ENCODE results near the gene LEPROT.

Gene LEPROT

DNA sequence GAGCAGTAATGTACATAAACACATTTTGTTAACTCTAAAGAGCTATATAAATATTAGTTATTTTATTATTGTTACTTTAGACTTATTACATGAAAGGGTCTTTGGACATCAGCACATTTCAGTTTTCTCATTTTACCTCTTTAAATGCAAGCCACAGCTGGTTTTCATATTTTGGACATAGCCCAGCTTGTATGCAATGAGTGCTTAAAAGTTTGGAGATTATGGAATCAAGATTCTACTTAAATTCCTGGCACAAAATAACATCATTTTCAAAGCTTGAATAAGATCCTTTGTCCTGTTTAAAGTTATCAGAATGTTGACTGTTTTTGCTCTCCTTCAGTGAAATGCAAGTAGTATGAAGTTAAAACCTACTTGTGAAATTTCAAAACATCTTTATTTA, 15.5 kb upstream of the LEPROT start:
- TF ChIP-seq, protein P1, sequence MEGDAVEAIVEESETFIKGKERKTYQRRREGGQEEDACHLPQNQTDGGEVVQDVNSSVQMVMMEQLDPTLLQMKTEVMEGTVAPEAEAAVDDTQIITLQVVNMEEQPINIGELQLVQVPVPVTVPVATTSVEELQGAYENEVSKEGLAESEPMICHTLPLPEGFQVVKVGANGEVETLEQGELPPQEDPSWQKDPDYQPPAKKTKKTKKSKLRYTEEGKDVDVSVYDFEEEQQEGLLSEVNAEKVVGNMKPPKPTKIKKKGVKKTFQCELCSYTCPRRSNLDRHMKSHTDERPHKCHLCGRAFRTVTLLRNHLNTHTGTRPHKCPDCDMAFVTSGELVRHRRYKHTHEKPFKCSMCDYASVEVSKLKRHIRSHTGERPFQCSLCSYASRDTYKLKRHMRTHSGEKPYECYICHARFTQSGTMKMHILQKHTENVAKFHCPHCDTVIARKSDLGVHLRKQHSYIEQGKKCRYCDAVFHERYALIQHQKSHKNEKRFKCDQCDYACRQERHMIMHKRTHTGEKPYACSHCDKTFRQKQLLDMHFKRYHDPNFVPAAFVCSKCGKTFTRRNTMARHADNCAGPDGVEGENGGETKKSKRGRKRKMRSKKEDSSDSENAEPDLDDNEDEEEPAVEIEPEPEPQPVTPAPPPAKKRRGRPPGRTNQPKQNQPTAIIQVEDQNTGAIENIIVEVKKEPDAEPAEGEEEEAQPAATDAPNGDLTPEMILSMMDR (IDR thresholded peaks at IDR 0.05; ENCODE audit: insufficient read depth, low read length, poor library complexity, severe bottlenecking): no peak
- Histone ChIP-seq H3K4me3 (replicated peaks; ENCODE audit: low read depth, low read length) (no peak overlapping the region), H3K27me3 (replicated peaks; ENCODE audit: control insufficient read depth, insufficient read depth, low read length) (no peaks in the 10 kb centered on the region), H3K36me3 (ENCODE audit: control insufficient read depth, insufficient read depth, low read length) (no peaks in the 10 kb centered on the region; the same call in 1 of the 2 replicates)
- DNase-seq (ENCODE audit: extremely low read depth, insufficient read length): no peak

DNA sequence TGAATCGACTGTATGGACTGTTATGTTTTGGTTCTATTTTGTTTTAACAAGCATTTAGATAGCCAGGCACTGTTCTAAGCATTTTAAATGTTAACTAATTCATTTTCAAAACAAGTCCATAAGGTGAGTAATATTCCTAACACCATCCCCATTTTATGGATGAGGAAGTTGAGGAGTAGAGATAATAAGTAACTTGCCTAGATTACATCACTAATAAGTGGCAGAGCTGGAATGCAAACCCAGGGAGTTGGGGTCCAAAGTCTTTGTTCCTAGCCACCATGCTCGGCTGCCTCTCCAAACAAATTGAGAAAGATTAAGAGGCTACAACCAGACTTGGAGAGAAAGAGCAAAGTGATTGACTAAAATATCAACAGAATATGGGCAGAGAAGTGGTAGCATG, 12.6 kb upstream of the LEPROT start:
- TF ChIP-seq, protein P1 (IDR thresholded peaks at IDR 0.05; ENCODE audit: insufficient read depth, low read length, poor library complexity, severe bottlenecking): no peak
- H3K4me3 ChIP-seq (replicated peaks; ENCODE audit: low read depth, low read length): no peak overlapping the region
- no peaks in the 10 kb centered on the region for H3K36me3 ChIP-seq (ENCODE audit: control insufficient read depth, insufficient read depth, low read length)
- no peaks in the 10 kb centered on the region for H3K27me3 ChIP-seq (replicated peaks; ENCODE audit: control insufficient read depth, insufficient read depth, low read length)
- DNase-seq (ENCODE audit: extremely low read depth, insufficient read length): no peak

DNA sequence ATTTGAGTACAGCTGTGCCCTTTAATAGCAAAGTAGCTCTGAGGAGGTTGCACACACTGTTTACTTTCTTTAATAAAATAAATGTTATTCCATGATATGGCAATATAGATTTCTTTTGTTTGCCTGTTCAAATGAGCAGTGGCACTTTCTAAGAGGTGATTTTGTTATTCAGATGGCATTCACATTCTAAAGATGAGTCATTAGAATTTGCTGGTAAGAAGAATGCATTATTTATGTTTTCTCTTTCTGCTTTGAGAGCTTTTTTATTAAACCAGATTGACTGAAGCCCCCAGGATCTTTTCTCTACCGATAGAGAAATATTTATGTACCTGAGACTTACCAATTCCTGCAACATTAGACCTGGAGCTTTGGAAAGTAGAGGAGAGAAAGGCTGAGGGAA, 11.2 kb upstream of the LEPROT start:
- H3K4me3 ChIP-seq (replicated peaks; ENCODE audit: low read depth, low read length): no peak overlapping the region
- no peaks in the 10 kb centered on the region for H3K36me3 ChIP-seq (ENCODE audit: control insufficient read depth, insufficient read depth, low read length)
- TF ChIP-seq, protein P1 (IDR thresholded peaks at IDR 0.05; ENCODE audit: insufficient read depth, low read length, poor library complexity, severe bottlenecking): no peak
- no peaks in the 10 kb centered on the region for H3K27me3 ChIP-seq (replicated peaks; ENCODE audit: control insufficient read depth, insufficient read depth, low read length)
- no peak for DNase-seq (ENCODE audit: extremely low read depth, insufficient read length)

DNA sequence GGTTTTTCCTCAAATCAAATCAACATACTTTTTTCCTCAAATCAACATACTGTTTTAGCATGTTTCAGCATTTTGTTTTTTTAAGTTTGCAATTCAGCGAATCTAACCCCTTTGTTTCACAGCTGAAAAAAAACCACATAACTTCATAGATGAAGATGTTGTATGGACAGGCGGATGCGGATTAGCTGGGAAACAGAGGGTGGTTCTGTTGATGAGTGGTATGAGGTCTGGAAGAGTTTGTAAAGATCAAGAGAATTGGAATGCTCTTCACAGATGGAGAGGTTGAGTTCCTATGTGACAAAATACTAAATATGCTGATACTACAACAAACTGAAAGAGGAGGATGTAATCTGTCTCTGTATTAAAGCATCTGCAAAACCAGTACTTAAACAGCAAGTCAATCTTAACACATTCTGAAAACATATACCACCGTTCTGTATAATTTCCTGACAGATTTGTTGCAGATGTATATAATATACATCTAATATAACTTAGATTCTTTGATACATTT, 10.6 kb upstream of the LEPROT start:
- no peaks in the 10 kb centered on the region for H3K36me3 ChIP-seq (ENCODE audit: control insufficient read depth, insufficient read depth, low read length)
- no peaks in the 10 kb centered on the region for H3K27me3 ChIP-seq (replicated peaks; ENCODE audit: control insufficient read depth, insufficient read depth, low read length)
- TF ChIP-seq, protein P1 (IDR thresholded peaks at IDR 0.05; ENCODE audit: insufficient read depth, low read length, poor library complexity, severe bottlenecking): no peak
- DNase-seq (ENCODE audit: extremely low read depth, insufficient read length): no peak
- no peak overlapping the region for H3K4me3 ChIP-seq (replicated peaks; ENCODE audit: low read depth, low read length)

DNA sequence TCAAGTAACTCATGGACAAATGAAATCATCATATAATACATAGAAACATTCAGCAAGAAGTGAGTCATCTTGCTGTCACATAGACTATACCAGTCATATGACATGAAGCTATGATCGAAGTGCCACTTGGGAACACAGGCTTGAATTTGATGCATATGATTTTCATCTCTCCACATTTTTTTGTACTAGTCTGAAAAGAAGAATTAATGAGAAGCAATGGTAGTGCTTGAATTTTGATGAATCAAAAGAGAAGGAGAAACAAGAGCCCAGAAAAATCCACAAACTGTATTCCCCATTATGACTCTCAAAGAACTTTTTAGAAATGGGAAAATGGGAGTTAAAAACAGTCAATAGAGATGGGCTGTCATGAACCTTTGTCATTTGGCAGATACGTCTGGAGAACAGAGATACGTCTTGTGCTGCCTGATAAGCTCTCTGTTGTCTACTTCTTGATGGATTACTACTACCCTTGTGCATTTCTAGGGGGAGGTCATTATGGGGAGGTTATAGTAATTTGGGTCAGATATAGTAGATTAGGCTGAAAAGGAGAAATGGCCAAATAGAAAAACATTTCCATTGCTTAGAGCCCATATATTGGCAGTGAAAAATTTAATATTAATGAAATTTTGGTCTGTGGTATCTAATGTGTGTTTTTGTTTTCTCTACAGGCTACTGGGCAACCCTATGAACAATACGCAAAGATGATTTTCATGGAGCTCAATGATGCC, 8.0 kb upstream of the LEPROT start:
- Histone ChIP-seq H3K4me3 (replicated peaks; ENCODE audit: low read depth, low read length) (no peak overlapping the region), H3K36me3 (ENCODE audit: control insufficient read depth, insufficient read depth, low read length) (no peaks in the 10 kb centered on the region), H3K27me3 (replicated peaks; ENCODE audit: control insufficient read depth, insufficient read depth, low read length) (no peaks in the 10 kb centered on the region)
- DNase-seq (ENCODE audit: extremely low read depth, insufficient read length): no peak
- TF ChIP-seq, protein P1 (IDR thresholded peaks at IDR 0.05; ENCODE audit: insufficient read depth, low read length, poor library complexity, severe bottlenecking): no peak

Data from GM06990 (cell line).